IPS-15b (cell line): ENCODE data around the gene LRRC49.
"Not testable (repeated sequence)": the region's sequence is repeated elsewhere in the genome, so short reads cannot be mapped to it uniquely, and the experiment has no call there.

Experiments
- H3K27me3 ChIP-seq: one replicate; pipeline ENCODE4 v1.6.1; 2013; ENCODE audit warnings: low read length; ENCODE audit not compliant: control insufficient read depth, insufficient read depth
- H3K36me3 ChIP-seq: one replicate; pipeline ENCODE4 v1.6.1; 2013; ENCODE audit warnings: low read length; ENCODE audit not compliant: control insufficient read depth, insufficient read depth
- H3K4me1 ChIP-seq: one replicate; pipeline ENCODE4 v1.6.1; 2013; ENCODE audit warnings: mild to moderate bottlenecking, low read length; ENCODE audit not compliant: control insufficient read depth, insufficient read depth
- H3K4me3 ChIP-seq: one replicate; pipeline ENCODE4 v1.5.1; 2013; ENCODE audit warnings: low read depth, low read length
- H3K9ac ChIP-seq: one replicate; pipeline ENCODE4 v1.6.1; 2013; ENCODE audit warnings: low read depth, mild to moderate bottlenecking, low read length
- H3K9me3 ChIP-seq: one replicate; pipeline ENCODE4 v1.6.1; 2013; ENCODE audit warnings: mild to moderate bottlenecking, low read length; ENCODE audit not compliant: control insufficient read depth, insufficient read depth

LRRC49 gene

GRCh38 chr15:70910958-70911357, 18.3 kb downstream of the LRRC49 start:
- Histone ChIP-seq H3K27me3 (no peaks in the 10 kb centered on the region), H3K4me1 (no peaks in the 10 kb centered on the region), H3K36me3 (no peaks in the 10 kb centered on the region), H3K9me3 (no peaks in the 10 kb centered on the region), H3K9ac (no peak overlapping the region), H3K4me3 (no peak overlapping the region)

GRCh38 chr15:70912187-70912586, 19.6 kb downstream of the LRRC49 start:
- H3K4me1 ChIP-seq, result no peaks in the 10 kb centered on the region
- no peak overlapping the region for H3K9ac ChIP-seq
- H3K4me3 ChIP-seq, result no peak overlapping the region
- H3K9me3 ChIP-seq, result no peaks in the 10 kb centered on the region
- H3K36me3 ChIP-seq, result no peaks in the 10 kb centered on the region
- H3K27me3 ChIP-seq, result no peaks in the 10 kb centered on the region

GRCh38 chr15:70916531-70916930, 23.9 kb downstream of the LRRC49 start:
- Histone ChIP-seq H3K4me1 (no peaks in the 10 kb centered on the region), H3K9me3 (no peaks in the 10 kb centered on the region), H3K27me3 (no peaks in the 10 kb centered on the region), H3K9ac (no peak overlapping the region), H3K36me3 (no peaks in the 10 kb centered on the region), H3K4me3 (no peak overlapping the region)

GRCh38 chr15:70917955-70918354, 25.3 kb downstream of the LRRC49 start:
- no peaks in the 10 kb centered on the region for H3K27me3 ChIP-seq
- H3K36me3 ChIP-seq, result no peaks in the 10 kb centered on the region
- no peak overlapping the region for H3K9ac ChIP-seq
- H3K4me3 ChIP-seq, result no peak overlapping the region
- no peaks in the 10 kb centered on the region for H3K4me1 ChIP-seq
- H3K9me3 ChIP-seq, result no peaks in the 10 kb centered on the region

GRCh38 chr15:70920981-70921696, 28.5 kb downstream of the LRRC49 start:
- H3K9ac ChIP-seq, result no peak overlapping the region
- no peaks in the 10 kb centered on the region for H3K4me1 ChIP-seq
- H3K36me3 ChIP-seq, result no peaks in the 10 kb centered on the region
- H3K4me3 ChIP-seq, result no peak overlapping the region
- no peaks in the 10 kb centered on the region for H3K27me3 ChIP-seq
- no peaks in the 10 kb centered on the region for H3K9me3 ChIP-seq

GRCh38 chr15:70922119-70922518, 29.5 kb downstream of the LRRC49 start:
- Histone ChIP-seq H3K9ac (no peak overlapping the region), H3K36me3 (no peaks in the 10 kb centered on the region), H3K4me1 (no peaks in the 10 kb centered on the region), H3K27me3 (no peaks in the 10 kb centered on the region), H3K4me3 (no peak overlapping the region), H3K9me3 (no peaks in the 10 kb centered on the region)

- H3K4me1 ChIP-seq, result no peaks in the 10 kb centered on the region
- H3K9me3 ChIP-seq, result no peaks in the 10 kb centered on the region
- H3K36me3 ChIP-seq, result no peaks in the 10 kb centered on the region
- H3K9ac ChIP-seq, result no peak overlapping the region
- no peak overlapping the region for H3K4me3 ChIP-seq
- no peaks in the 10 kb centered on the region for H3K27me3 ChIP-seq
These were observed 30.9 kb downstream of the LRRC49 start for GRCh38 chr15:70923311-70924080.

- H3K9me3 ChIP-seq, H3K36me3 ChIP-seq, H3K4me1 ChIP-seq, H3K4me3 ChIP-seq, H3K27me3 ChIP-seq, H3K9ac ChIP-seq: not testable (repeated sequence)
These were observed 34.3 kb downstream of the LRRC49 start for GRCh38 chr15:70926914-70927313.

GRCh38 chr15:70931821-70932220, 39.2 kb downstream of the LRRC49 start:
- Histone ChIP-seq H3K4me3 (no peak overlapping the region), H3K36me3 (no peaks in the 10 kb centered on the region), H3K9ac (no peak overlapping the region), H3K4me1 (no peaks in the 10 kb centered on the region), H3K9me3 (no peaks in the 10 kb centered on the region), H3K27me3 (no peaks in the 10 kb centered on the region)

- Histone ChIP-seq H3K9me3 (no peaks in the 10 kb centered on the region), H3K4me1 (no peaks in the 10 kb centered on the region), H3K9ac (no peak overlapping the region), H3K27me3 (no peaks in the 10 kb centered on the region), H3K36me3 (no peaks in the 10 kb centered on the region), H3K4me3 (no peak overlapping the region)
These were observed 39.8 kb downstream of the LRRC49 start for GRCh38 chr15:70932397-70932796.

- H3K27me3 ChIP-seq, result no peaks in the 10 kb centered on the region
- H3K36me3 ChIP-seq, result no peaks in the 10 kb centered on the region
- H3K4me1 ChIP-seq, result no peaks in the 10 kb centered on the region
- no peaks in the 10 kb centered on the region for H3K9me3 ChIP-seq
- H3K9ac ChIP-seq, result no peak overlapping the region
- H3K4me3 ChIP-seq, result no peak overlapping the region
These were observed 40.8 kb downstream of the LRRC49 start for GRCh38 chr15:70933411-70933810.

- Histone ChIP-seq H3K27me3 (no peaks in the 10 kb centered on the region), H3K9me3 (no peaks in the 10 kb centered on the region), H3K9ac (no peak overlapping the region), H3K4me3 (no peak overlapping the region), H3K36me3 (no peaks in the 10 kb centered on the region), H3K4me1 (peaks cover 2% of the 10 kb centered on the region)
These were observed 43.0 kb downstream of the LRRC49 start for GRCh38 chr15:70935631-70936030.
